Right lobe of liver (tissue), 4 donors: ENCODE data around the gene CTNNB1.

Experiments
- CTCF ChIP-seq, 4 donors: fragments of 200-600 bp in 3 of 4; fragments of 450-650 bp in 1 of 4; IDR thresholded peaks; one replicate each; pipeline versions ENCODE4 v1.5.1 to v1.8.0; 2016 to 2022; ENCODE audit warnings: antibody characterized with exemption in 4 of 4, mild to moderate bottlenecking in 2 of 4
- POLR2A ChIP-seq: fragments of 450-650 bp; IDR thresholded peaks from one replicate; pipeline ENCODE4 v1.6.1; 2017; ENCODE audit warnings: antibody characterized with exemption, mild to moderate bottlenecking
- donor health status: DM: no; HTN: no; CAD: no.
- donor health status: DM: no; HTN: no; CAD: no.
- donor health status: DM: no; HTN: yes; CAD: no.

DNA sequence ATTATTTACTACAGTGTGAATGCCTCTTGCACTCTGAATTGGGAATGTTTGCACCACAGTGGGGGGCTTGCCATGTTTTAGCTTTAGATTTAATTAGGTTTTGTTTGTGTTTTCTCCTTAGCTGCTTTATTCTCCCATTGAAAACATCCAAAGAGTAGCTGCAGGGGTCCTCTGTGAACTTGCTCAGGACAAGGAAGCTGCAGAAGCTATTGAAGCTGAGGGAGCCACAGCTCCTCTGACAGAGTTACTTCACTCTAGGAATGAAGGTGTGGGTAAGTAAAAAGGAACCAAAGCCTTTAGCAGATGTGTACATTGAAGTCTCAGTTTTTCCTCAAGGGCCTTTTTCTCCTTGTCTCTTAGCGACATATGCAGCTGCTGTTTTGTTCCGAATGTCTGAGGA lies 36.9 kb downstream of the CTNNB1 start:
- TF ChIP-seq CTCF (IDR thresholded peaks at IDR 0.05) (no peak), POLR2A (no peak)
